Measurements from ENCODE around the gene DESI2. TPM values are rescaled to one million over a fixed set of nuclear protein-coding genes. Genes with fewer than 3 reads are reported as not detected.

Gene DESI2
- polyA plus RNA-seq, 1 of the 3 experiments (the other 2 are of a cell fraction): 14.0 TPM

- Histone ChIP-seq H4K20me1 (ENCODE audit: insufficient read depth) (no peaks in the 10 kb centered on the region), H3K27ac (ENCODE audit: low read depth in 2 of 2, low read length in 1 of 2) (no peak overlapping the region), H3K4me2 (no peak overlapping the region), H3K27me3 (ENCODE audit: insufficient read depth) (no peaks in the 10 kb centered on the region; the same call in 1 of the 2 replicates), H3K4me1 (ENCODE audit: control insufficient read depth in 1 of 2, insufficient read depth in 2 of 2, low read depth in 1 of 2, low read length in 1 of 2) (no peaks in the 10 kb centered on the region), H3K36me3 (replicated peaks in 1 of 2; ENCODE audit: control insufficient read depth in 1 of 2, insufficient read depth in 2 of 2, low read length in 1 of 2) (no peaks in the 10 kb centered on the region), H3K9me3 (no peaks in the 10 kb centered on the region), H3K79me2 (ENCODE audit: insufficient read depth) (no peaks in the 10 kb centered on the region), H3F3A (replicated peaks; ENCODE audit: insufficient read depth) (no peaks in the 10 kb centered on the region), H3K4me3 (ENCODE audit: low read depth in 2 of 2, low read length in 1 of 2) (no peak overlapping the region), H3K9ac (no peak overlapping the region), H2AFZ (ENCODE audit: low read depth) (no peak overlapping the region), H3K9me2 (no peaks in the 10 kb centered on the region)
- WGBS (ENCODE audit: low lambda C conversion rate): 63% methylated on average over 10 of the region's 10 CpGs
- POLR2A ChIA-PET: no interaction called here
- no peak for TF ChIP-seq TCF12 (IDR thresholded peaks at IDR 0.05)
- TF ChIP-seq REST (IDR thresholded peaks at IDR 0.05; ENCODE audit: low read depth, low read length): no peak
- no peak for TF ChIP-seq CTCF (IDR thresholded peaks at IDR 0.05)
- TF ChIP-seq MAX (IDR thresholded peaks at IDR 0.05; ENCODE audit: low read depth): no peak
- no peak for TF ChIP-seq RXRA (IDR thresholded peaks at IDR 0.05; ENCODE audit: borderline replicate concordance, low read depth)
- TF ChIP-seq NRF1 (IDR thresholded peaks at IDR 0.05; ENCODE audit: low read depth, low read length): no peak
- no peak for TF ChIP-seq RCOR1 (IDR thresholded peaks at IDR 0.05; ENCODE audit: low read length)
- CTCF ChIA-PET: interaction anchor here (1.6 to 1.7 kb wide), 2 partner anchors 33 kb away, joined by 4 to 5 read pairs; no protein-coding TSS in a partner anchor
- DNase-seq: no peak
Observed at GRCh38 chr1:244636488-244637259, 16.3 kb upstream of the DESI2 start.

GRCh38 chr1:244639561-244639960, 13.4 kb upstream of the DESI2 start:
- CTCF ChIA-PET: interaction anchor here (1.2 to 1.4 kb wide), 2 partner anchors 12 to 14 kb away, joined by 5 read pairs; no protein-coding TSS in a partner anchor
- H3K9me3 ChIP-seq: no peaks in the 10 kb centered on the region
- H3F3A ChIP-seq (replicated peaks; ENCODE audit: insufficient read depth): no peaks in the 10 kb centered on the region
- H3K4me1 ChIP-seq (ENCODE audit: control insufficient read depth in 1 of 2, insufficient read depth in 2 of 2, low read depth in 1 of 2, low read length in 1 of 2): no peaks in the 10 kb centered on the region
- no peaks in the 10 kb centered on the region for H3K79me2 ChIP-seq (ENCODE audit: insufficient read depth)
- H3K27me3 ChIP-seq (ENCODE audit: insufficient read depth): no peaks in the 10 kb centered on the region; the same call in 1 of the 2 replicates
- DNase-seq: no peak
- POLR2A ChIA-PET: no interaction called here
- H3K27ac ChIP-seq (ENCODE audit: low read depth in 2 of 2, low read length in 1 of 2): no peak overlapping the region
- no peaks in the 10 kb centered on the region for H3K36me3 ChIP-seq (replicated peaks in 1 of 2; ENCODE audit: control insufficient read depth in 1 of 2, insufficient read depth in 2 of 2, low read length in 1 of 2)
- no peak overlapping the region for H3K4me3 ChIP-seq (ENCODE audit: low read depth in 2 of 2, low read length in 1 of 2)
- H3K4me2 ChIP-seq: no peak overlapping the region
- no peak for TF ChIP-seq POLR2AphosphoS5 (IDR thresholded peaks at IDR 0.05; ENCODE audit: low read depth, low read length)
- no peak for TF ChIP-seq MXI1 (IDR thresholded peaks at IDR 0.05; ENCODE audit: low read depth, low read length)
- no peak for TF ChIP-seq FOXJ3 (CRISPR knock-in tag; IDR thresholded peaks at IDR 0.05)
- H2AFZ ChIP-seq (ENCODE audit: low read depth): no peak overlapping the region
- no peaks in the 10 kb centered on the region for H4K20me1 ChIP-seq (ENCODE audit: insufficient read depth)
- no peak overlapping the region for H3K9ac ChIP-seq
- no peaks in the 10 kb centered on the region for H3K9me2 ChIP-seq
